G401 (cell line): ENCODE measurements around the gene HEYL. TPM values are rescaled to one million over a fixed set of nuclear protein-coding genes. Genes with fewer than 3 reads are reported as not detected.

Experiments
- DNase-seq: peaks from one replicate; pipeline ENCODE4 v3.0.0-alpha.2; 2015; ENCODE audit warnings: low spot score
- in situ Hi-C: cut with HindIII; loops from 2 replicates; pipeline ENCODE4 v1.10.0; 2016; ENCODE audit warnings: low sequenced_read_pairs, mixed read lengths
- total RNA-seq: library from RNA; depleted of rRNA; stranded (reverse); fragments of >200 nt; shearing (Covaris generic); gene quantifications from 2 replicates; pipeline ENCODE4 v1.2.3, GENCODE V29; 2014

Gene HEYL
- total RNA-seq, 1 experiment from 2014 or later, result 0.07 TPM

DNA sequence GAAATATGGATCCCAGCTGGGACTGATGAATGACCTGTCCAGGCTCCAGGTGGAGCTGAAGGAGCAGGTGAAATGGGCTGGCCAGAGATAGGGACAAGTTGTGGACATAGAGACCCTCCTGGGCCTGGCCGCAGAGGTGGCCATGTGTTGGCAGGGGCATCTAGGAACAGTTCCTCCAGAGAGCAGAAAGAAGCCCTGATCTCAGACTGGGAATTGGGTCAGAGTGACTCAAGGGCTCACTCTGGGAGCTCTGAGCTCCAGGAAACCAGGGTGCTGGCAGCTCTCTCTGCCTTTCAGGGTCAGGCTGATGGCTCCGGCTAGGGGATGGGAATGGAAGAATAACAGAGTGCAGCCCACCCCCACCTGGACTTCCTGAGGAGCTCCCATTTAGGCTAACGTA lies 29.5 kb upstream of the HEYL start:
- in situ Hi-C loops, result no loop called here
- DNase-seq, result no peak

DNA sequence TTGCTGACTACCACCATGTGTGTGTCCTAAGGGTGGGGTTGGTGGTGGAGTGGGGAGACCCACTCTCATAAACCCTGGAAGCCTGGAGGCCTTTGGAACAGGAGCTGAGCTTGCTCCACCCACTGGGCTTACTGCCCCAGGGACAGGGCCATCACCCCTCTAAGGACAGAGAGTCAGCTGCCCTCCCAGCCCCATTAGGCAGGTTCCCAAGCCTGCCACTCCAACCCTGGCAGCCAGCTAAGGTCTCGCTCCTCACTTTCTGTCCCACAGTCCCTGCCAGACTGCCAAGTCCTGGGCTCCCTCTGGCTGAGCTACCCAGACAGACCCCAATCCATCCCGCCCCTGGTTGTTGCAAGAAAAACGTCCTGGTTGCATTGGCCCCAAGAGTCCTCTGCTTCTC lies 28.7 kb upstream of the HEYL start:
- in situ Hi-C loops, result no loop called here
- no peak for DNase-seq

DNA sequence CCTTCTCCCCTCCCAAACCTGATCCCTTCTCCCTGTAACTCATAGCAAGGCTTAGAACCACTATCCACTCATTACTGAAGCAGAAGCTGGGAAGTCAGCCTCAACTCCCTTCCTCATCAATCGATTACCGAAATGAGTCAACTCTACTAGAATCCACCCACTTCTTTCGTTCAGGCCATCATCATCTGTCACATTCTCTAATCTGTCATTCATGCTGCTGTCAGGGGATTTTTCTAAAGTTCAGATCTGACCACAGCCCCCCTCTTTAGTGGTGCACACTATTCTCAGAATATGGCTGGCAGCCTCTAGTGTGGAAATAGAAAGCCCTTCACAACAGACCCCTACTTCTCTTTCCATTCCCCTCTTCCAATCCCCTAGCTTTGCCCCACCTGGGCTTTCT lies 27.3 kb upstream of the HEYL start:
- no peak for DNase-seq
- in situ Hi-C loops, result no loop called here

DNA sequence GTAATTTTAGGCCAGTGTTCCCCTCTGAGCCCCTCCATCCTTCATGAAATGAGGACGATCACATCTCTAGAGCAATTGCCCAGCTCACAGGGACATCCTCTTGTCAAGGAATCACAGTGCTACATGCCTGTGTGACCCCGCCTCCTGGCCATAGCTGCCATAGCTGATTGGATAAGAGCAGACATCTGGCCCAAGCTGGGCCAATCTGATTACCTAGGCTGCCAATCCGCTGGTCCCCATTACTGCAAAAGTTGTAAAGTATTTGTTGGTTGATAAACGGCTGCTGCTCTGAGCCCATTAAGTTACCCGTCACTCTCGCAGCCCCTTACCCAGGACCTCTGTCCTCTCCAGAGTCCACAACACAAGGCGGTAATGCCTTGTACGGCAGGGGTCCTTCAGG lies 24.1 kb upstream of the HEYL start:
- in situ Hi-C loops, result no loop called here
- no peak for DNase-seq

DNA sequence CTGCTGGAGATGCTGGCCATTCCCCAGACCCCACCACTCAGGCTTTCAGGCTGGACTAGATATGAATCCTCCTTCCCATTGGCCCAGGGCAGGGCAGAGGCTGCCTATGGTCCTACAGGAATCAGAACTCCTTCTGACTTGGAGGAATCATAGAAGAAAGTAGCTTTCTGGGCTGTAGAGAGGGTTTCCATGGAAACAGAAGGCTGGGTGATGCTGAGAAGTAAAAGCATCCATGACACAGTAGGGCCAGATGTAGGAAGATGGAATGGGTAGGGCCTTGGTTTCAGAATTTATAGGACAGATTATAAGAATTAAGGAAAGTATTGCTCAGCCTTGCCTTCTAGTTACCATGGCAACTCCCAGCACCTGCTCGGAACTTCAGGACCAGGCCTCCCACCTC lies 23.4 kb upstream of the HEYL start:
- in situ Hi-C loops, result no loop called here

DNA sequence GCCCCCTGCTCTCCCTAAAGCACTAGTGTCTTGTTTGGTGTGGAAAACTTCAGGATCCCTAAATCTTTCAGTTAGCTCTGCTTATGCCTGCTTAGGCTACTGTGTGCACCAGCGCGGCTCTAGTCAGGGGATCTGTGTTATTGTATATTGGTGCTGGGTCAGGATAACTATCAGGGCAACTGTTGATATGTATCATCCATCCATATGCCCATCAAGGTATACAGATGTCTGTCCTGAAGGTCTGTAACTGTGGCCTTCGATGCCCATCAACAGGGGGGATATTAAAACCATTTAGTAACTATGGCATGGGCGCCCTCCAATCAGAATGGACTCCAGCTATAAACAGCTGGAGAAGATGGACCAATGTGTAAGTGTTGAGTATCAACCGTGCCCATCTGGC lies 20.1 kb upstream of the HEYL start:
- DNase-seq, result no peak
- in situ Hi-C loops, result no loop called here

More for the DNA sequence above, 23.4 kb upstream of the HEYL start:
- DNase-seq, result no peak

DNA sequence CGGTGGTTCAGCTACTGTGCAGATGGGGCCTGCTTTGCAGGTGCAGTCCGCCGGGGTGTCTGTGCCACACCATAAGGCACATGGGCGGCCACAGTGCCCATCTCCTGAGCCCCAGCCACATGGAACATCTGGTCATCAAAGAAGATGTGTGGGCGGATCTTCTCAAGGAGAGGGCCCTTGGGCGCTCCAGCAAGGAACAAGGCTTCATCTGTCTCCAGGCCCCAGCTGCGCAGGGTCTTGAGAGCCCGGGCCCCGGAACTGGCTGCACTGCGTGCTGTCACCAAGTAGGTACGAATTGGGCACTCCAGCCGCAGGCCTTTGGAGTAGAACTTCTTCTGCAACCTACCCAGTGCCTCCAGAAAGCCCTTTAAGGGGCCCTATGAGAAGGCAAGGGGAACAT lies 19.7 kb upstream of the HEYL start:
- no peak for DNase-seq
- in situ Hi-C loops, result no loop called here

DNA sequence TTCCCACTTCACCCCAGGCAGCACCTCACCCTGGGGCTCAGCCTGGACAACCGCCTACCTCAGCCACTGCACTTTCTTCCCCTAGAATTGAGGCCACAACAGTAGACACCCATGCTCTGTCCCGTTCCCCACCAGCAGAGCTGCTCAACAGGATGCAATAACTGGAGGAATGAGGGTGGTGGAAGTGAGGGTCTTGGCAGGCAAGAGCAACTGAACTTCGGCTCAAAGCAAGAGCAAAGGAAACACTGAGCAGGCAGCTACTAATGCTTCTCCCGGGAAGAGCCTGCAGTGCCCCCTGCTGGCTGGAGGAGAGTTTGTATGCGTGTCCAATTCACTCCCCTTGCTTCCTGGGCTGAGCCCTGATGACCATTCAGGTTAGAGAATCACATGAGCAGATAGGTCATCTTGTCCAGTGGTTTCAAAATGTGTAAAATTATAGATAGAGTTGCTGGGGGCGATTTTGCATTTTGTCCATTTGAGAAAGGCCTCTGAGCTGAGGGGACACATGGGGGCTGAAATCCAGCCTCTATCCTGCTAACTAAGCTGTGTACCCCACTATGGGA lies 18.6 kb upstream of the HEYL start:
- in situ Hi-C loops, result no loop called here
- DNase-seq, result peak; percentile 54

DNA sequence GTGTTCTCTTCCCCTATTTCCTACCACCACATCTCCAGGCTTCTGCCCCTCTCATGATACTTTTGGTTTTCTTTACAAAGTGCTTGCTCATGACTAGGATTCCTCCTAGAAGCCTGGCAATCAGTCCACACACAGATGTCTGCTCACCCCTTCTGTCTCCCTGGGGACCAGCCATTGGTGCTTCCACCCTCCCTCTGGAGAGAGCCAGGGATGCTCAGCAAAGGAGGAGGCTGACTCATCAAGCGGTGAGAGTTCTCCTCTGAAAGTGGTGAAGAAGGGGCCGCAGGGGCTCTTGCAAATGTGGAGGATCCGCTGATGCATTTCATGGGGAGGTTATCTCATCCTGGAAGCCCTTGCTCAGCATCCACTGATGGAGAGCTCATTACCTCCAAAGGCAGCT lies 18.0 kb upstream of the HEYL start:
- in situ Hi-C loops, result no loop called here
- no peak for DNase-seq

DNA sequence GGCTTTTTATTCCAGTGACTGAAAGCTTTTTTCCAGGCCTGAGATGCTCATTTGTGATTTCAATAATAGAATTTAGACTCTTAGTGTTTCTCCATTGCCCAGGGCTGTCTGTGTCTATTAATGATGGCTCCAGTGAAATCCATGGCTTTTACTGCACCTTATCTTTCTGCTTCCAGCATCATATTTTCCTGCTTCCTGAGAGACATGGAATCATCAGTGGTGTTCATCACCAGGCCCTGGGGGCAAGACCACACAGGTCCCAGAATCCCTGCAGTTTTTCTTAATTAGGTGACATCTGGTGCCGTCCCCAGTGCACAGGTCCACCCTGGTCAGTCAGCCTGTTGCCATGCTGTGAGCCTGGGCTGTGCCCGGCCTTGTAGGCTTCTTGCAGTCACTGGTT lies 16.9 kb upstream of the HEYL start:
- in situ Hi-C loops, result no loop called here
- peak; percentile 62 for DNase-seq

DNA sequence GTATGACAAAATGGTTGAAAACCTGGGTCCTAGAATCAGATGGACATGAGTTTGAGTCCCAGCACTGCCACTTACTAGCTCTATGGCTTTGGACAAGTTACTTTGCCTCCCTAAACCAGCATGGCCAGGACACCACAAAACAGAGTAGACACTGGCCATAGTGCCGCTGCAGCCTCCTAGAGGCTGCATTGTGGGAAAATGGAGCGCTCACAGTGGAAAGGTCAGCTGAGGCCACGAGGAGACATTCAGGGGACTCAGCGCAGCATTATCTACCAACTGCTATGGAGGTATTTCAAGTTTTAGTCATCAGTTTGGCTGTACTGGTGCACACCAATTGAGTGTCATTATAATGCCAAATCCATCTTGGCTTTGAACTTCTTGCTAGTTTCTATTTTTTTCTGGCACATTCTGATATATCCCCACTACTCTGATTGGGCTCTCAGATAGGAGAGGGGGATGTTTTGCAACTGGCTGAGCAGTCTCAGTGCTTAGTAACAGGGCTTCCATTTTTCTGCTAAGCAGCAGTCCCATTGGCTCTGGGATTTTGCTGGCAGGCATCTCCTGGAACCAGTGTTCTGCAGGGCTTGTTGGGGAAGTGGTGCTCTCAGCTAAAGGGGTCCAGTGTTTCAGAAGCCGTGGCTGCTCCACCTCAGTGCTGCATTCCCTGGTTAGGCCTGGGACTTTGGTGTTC lies 16.3 kb upstream of the HEYL start:
- in situ Hi-C loops, result no loop called here
- no peak for DNase-seq

DNA sequence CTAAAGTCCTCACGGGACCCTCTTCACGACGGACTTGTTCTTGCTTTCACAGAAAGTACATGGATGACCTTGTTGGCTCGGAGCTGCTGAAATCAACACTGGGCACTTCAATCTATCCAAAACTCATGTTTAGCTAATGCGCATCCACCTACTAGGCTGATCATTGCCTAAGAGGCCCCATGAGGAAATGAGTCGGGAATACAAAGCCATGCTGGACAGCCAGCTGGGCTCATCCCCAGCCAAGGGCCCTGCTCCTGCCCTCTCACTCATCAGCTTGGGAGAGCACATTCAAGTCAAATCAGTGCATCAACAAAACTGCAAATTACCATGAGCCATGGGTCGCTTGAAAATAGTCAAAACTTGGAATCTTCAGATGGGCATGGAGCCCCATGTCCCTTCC lies 14.8 kb upstream of the HEYL start:
- DNase-seq, result no peak
- in situ Hi-C loops, result no loop called here

DNA sequence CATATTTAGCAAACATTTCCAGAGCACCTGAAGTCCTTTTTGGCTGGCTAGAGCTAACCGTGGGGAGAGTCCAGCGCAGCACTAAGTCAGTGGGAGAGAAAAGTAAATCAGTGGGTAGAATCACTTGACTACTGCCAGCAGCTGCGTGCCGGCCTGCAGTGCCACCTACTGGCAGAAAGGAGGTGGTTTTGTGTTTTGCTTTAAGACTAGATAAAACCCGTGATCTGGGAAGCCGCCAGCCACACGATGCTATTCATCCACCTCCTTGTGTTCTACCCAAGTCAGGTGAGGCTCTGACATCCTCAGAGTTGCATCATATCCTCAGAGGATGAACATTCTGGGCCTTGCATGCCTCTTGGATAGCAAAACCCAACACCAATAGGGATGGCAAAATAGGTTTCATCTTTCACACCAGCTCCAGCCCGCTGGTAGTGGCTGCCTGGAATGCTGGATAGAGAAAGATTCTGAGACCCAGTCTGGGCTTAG lies 14.1 kb upstream of the HEYL start:
- in situ Hi-C loops, result no loop called here
- DNase-seq, result peak; percentile 90

DNA sequence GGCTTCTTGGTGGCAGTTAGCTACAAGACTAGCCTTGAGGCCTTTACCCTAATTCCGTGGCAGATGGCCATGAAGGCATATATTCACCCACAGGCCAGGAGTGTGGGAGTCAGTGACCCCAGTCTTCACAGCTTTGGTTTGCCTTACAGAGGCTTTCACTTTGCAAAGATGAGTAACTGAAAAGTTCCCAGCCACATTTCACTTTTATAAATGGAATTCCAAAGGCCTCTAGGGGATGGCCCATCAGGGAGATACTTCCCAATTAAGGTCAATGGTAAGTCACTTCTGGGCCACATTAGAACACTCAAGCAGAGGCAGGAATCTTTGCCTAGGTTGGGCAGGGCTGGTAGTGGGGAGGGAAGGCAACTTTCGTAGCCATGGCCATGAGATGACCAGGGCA lies 13.1 kb upstream of the HEYL start:
- in situ Hi-C loops, result no loop called here
- no peak for DNase-seq

DNA sequence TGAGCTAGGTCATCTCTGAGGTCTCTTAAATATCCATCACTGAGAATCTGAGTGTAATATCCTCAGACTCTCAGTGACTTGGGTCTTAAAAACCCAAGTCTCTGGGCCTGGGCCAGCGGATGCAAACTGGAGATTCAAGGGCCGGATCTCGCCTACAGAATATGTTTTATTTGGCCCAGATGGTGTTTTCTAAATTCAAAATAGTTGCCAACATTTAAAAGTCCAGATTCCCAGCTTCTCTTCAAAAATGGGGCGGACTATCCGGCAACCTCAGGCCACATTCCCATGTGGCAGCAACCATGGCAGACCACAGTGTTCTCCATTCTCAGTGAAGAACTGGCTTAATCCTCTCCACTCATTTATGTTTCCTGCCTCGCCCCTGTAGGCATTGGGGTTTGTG lies 12.7 kb upstream of the HEYL start:
- DNase-seq, result no peak
- in situ Hi-C loops, result no loop called here

DNA sequence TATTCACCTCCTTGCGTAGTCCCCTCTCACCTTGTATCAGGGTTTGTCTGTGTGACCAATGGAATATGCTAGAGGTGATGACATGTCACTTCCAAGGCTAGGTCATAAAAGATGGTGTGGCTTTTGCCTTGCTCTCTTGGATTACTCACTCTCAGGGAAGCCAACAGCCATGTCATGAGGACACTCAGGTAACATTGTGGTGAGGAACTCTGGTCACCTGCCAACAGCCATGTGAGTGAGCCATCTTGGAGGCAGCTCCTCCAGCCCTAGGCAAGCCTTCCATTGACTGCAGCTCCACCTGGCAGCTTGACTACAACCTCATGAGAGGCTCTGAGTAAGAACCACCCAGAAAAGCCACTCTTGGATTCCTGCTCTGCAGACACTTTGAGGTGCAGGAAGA lies 11.0 kb upstream of the HEYL start:
- in situ Hi-C loops, result no loop called here
- DNase-seq, result no peak

DNA sequence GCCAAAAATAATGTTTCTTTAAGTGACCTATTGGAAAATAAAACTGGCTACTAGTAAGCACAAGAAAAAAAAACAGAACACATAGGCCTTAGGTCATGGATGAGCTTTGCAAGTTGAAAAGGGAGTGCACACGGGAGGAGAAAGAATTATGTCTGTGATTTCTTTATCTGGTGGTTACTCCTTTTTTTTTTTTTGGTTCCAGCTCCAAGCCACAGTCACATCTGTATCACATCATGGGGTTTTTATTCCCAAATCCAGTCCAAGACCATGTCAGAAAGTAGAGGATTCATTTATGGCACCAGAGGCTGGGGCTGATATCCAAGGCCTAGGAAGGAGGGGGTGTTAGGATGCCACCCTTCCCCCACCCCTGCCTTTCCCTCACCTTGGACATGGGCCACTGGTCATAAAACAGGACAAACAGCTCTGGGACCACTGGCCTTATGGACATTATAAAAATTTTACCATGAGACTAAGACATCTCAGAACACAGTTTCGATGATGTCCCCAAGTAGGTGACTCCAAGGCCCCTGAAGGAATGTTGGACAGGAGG lies 10.3 kb upstream of the HEYL start:
- in situ Hi-C loops, result no loop called here
- no peak for DNase-seq

DNA sequence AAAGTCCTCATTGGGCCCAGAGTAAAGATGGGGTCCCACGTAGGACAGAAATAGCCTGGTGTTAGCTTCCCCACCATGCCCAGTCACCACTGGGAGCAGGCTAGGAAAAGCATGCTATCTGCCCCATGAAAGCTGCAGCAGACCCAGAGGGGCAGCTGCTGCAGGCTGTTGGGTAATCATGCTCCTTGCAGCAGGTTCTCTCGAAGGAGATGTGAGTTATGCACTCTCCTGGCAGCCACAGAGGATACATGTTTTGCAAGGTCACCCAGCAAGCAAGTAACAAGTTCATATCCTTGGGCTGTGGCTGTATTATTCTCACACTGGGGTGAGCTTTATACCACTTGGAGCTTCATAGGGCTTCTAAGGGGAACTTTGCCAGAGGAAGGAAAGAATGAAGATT lies 9.1 kb upstream of the HEYL start:
- DNase-seq, result no peak
- in situ Hi-C loops, result no loop called here

DNA sequence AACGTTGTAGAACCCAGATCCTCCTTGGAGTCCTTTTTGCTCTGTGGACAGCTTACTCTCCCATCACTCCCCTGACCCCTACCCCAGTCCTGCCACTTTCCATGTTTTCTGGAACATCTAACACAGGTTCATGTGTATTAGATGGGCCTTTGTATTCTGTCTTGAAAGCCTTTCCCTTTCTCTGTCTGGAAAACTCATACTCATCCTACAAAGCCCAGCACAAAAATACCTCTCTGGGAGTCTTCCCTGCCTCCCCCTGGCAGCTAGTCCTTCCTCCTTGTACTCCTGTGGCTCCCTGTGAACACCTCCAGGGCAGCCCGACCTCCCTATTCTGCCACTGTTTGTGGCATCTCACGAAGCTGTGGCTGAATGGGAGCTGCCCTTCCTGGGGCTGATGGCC lies 7.8 kb upstream of the HEYL start:
- in situ Hi-C loops, result no loop called here
- DNase-seq, result no peak

DNA sequence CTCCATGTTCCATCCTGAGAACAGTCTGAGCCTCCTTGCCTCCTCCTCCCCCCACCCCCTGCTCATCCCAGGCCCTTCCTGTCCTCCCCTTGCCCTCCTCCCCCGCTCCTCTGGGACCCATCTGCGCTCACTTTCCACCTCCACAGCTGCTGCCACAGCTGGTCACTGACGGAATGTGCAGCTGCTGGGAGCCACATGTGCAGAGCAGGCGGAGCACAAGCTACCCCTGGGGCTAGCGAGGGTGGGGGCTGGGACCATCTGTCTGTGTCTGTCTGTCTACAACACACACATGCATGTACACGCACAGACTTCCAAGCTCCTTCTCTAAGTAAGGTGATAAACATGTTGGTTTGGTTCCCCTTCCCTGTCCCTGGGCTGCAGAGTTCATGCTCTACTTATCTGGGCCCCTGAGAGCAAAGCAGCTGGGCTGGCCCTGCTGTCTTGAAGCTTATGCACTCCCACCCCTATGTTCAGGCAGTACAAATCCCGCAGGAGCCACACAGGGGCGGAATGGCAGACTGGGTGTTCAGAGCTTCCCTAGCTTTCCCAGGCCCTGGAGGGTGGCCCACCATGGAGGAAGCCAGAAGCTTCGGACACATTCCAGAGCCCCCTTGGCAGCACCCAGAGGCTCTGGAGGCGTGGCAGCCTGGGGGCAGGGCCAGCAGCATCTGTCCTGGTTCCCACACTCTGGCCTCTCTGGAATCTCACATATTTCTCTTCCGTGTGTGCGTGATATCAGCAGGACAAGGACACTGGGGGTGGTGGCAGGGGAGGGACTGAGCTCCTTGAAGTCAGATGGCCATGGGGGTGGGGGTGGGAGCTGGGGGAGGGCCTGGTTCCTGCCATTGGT lies 7.0 kb upstream of the HEYL start:
- DNase-seq, result no peak
- in situ Hi-C loops, result no loop called here
